Epidermal melanocyte (primary cell): ENCODE data around the gene PRSS3.
A peak's percentile ranks its signal among the peaks of the same experiment; 100 is the strongest.
"Not testable (repeated sequence)": the region's sequence is repeated elsewhere in the genome, so short reads cannot be mapped to it uniquely, and the experiment has no call there.

Source experiments
- DNase-seq: peaks from one replicate; pipeline ENCODE4 v3.0.0; 2011; ENCODE audit warnings: low spot score; ENCODE audit not compliant: insufficient read length

Gene PRSS3

DNA sequence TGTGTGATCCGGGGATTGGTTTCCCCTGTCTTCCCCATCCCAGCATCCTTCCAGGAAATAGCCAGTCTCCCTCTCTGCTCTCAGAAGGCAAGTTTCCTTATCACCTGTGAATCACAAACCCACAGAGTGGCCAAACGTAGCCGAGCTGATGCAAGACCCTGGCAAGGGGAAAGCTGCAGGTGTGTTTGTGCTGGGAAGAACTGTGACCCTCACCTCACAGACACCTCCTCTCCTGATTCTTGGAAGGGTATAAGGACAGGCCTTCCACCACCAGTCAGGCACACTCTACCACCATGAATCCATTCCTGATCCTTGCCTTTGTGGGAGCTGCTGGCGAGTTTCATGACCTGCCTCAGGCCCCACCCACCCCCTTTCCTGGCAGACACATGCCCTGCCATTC lies at the start of gene PRSS3:
PRSS3 (plus strand) TSS at position 281 of the 400 bp plus-strand sequence; CDS start at position 294, 13 bp downstream.
- DNase-seq = no peak

DNA sequence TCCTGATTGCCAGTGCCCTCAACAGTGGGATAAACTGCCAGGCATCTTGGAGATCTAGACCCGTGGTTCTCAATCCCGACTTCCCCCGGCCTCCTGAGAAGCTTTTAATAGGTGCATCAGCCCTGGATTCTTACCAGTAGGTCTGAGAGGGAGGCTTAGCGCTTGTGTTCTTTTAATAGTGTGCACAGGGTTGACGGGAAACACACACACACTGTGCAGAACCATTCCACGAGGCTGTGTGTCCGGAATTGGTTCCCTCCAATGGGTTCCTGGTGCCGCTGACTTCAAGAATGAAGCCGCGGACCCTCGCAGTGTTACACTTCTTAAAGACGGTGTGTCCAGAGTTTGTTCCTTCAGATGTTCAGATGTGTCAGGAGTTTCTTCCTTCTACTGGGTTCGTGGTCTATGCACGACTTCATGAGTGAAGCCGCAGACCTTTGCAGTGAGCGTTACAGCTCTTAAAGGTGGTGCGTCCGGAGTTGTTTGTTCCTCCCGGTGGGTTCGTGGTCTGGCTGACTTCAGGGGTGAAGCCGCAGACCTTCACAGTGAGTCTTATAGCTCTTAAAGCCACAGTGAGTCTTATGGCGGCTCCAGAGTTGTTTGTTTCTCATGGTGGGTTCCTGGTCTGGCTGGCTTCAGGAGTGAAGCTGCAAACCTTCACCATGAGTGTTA lies 46.6 kb upstream of the PRSS3 start:
- DNase-seq = no peak

DNA sequence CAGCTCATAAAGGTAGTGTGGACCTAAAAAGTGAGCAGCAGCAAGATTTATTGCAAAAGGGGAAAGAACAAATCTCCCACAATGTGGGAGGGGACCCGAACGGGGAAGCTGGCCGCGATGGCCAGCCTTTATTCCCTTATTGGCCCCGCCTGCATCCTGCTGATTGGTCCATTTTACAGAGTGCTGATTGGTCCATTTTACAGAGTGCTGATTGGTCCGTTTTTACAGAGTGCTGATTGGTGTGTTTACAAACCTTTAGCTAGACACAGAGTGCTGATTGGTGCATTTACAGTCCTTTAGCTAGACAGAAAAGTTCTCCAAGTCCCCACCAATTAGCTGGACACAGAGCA lies 46.1 kb upstream of the PRSS3 start:
- not testable (repeated sequence) for DNase-seq

DNA sequence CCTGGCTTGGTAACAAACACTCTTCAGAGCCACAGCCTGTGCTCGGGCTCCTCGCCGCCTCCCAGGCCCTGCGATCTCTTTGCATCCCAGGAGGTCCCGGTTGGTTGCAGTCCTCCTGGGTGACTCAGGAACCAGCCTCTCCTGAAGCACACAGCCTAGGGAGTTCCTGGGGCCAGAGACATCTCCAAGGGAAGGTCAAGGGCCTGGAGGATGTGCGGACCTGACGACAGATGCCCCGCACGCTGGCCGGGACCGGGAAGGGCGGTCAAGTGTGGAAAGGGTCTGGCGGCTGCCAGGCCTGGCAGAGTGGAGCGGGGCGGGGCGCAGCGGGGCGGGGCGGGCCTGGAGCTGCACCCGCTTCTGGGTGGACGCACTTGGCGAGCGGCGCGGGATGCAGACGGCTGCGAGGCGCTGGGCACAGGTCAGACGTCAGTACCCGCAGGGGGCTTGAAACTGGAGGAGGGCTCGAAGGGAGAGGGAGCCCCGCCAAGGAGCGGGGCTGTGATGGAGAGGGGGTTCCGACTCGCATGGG lies 45.0 kb upstream of the PRSS3 start:
- DNase-seq = no peak

DNA sequence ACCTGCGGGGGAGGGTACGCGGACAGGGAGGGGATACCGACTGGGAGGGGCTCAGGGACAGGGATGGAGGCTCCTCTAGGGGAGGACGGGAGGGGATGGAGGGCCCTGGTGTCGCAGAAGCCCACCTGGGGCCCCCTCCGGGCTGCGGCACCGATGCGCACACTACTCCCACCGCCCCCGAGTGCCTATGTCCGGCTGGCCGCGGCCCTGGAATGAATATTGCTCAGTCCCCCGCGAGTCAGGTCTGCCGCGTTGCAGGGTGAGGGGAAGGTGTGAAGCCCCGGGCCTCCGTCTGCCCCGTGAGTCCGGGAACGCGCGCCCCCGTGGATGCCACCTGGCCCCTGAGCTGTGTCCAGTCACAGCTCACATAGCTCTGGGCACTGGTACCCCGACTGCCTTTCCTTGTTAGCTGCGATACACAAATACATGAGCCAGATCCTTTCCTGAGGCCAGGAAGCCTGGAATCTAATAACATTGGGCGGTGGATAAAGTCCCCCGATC lies 44.5 kb upstream of the PRSS3 start:
- no peak for DNase-seq

DNA sequence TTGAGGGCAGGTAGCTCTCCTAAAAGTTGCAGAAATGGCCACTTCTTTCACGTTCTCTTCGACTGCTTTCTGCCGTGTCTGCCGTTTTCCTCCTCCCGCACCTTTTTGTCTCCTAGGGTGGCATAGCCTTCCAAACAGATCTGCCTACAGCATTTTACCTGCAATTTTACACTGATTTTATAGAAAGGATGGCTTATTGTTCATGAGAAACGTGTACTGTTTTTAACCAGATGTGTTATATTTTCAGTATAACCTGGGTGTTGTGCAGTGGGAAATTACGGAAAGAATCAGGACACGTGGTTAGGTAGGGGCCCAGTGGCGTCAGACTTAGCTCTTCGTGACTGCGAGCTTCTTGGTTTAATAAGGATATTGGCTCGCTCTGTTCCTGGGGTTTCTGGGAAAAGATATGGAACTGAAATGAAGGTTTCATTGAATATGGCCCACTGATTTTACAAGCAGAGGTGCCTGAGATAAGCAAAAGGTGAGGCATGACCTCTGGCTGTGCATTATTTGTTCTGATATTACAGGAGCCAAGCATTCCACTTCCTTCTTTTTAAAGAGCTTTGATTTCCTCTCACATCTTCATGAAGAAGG lies 43.7 kb upstream of the PRSS3 start:
- no peak for DNase-seq

DNA sequence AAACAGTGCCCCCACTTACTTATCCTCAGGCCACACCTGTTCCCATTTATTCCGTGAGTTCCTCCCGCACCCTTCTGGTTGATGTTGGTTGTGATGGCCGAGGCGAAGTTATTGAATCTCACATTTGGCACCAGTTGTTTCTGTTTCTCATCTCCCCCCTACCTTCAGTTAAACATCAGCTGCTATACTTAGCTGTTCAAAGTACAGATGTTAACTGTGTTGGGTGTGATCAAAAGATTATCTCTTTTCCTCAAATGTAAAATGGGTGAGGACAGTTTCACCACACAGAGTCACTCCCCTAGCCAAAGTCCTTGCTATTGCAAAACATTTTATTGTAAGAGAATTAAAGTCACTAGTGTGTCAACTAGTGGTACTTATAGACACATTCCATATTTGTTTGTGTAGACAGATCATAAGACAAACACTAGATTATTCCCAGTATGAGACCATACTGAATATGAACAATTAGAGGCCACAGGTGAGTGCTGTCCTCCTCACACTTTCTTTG lies 43.2 kb upstream of the PRSS3 start:
- DNase-seq = no peak

DNA sequence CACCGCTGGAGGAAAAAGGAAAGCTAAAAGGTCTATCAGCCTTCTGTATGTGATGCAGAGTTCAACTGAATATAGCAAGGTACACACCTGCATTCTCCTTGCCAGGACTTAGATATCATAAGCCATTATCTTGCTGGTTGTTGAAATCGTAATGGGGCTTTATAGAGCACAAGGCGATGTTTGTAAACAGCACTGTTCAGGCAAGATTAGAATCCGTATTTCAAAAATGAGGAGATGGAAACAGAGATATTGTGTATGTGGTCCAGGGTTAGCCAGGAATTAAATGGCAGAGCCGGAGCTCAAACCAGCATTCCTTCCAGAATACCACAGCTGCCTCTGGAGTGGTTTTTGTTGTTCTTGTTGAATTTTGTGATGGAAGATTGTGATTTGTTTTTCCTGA lies 42.6 kb upstream of the PRSS3 start:
- not testable (repeated sequence) for DNase-seq

DNA sequence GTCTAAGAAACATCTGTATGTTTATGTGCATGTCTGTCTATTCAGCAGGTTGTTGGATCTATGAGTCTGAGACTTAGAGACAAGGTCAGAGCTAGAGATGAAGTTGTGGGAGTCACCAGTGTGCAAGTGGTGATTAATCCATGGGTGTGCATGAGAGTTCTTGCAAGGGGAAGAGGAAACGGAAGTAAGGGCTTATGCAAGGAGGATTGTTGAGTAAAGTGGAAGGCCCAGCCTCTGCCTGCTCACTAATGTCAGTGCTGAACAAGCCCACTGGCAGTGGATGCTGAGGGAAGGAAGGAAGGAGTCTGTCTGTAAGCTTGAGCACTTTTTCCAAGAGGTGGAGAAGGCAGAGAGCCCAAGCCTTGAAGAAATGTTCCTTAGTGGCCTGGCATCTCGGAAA lies 35.7 kb upstream of the PRSS3 start:
- not testable (repeated sequence) for DNase-seq

DNA sequence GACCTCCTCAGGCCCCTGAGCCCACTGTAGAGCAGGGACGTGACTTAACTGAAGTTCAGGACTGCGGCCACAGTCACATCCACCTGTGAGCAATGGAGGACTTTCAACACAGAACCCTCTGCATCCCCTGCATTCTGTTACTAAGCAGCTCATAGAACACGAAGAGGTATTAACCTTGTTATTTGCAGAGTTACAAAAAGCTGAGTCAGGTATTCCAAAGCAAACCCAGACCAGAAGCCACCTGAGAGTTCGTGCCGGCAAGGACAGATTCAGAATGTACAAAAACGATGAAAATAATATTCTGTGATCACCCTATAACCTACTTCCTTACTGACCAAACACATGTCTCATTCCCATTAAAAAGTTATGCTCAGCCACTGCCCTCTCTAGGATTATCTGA lies 33.0 kb upstream of the PRSS3 start:
- no peak for DNase-seq

DNA sequence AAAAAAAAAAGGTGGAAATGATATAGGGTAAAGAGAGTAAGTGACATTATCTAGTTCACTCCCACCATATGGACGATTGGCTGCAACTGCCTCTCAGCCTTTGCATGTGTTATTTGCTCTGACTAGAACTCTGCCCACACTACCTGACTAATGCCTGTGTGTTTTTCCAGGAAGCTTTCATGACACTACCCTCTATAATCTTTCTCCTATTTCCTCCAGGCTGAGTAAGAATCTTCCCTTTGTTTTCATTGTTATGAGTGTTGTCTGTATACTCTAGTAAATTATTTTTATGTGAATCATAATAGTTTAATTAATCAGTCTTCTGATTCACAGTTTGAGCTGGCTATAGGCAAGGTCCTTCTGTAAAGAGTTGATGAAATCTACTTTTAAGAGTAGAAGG lies 31.7 kb upstream of the PRSS3 start:
- DNase-seq = not testable (repeated sequence)

DNA sequence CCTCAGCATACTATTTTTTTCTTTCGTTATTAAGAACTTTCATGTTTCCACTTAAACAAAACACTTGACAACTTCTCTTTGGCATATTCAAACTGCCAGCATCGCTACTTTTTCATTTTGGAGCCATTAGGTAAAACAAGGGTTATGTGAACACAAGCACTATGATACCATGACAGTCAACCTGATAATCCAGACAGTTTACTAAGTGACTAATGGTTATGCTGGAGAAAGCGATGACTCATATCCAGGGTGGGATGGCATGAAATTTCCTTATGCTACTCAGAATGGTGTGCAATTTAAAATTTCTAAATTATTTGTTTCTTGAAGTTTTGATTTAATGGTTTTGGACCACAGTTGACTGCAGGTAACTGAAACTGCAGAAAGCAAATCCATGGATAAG lies 29.9 kb upstream of the PRSS3 start:
- DNase-seq = no peak

DNA sequence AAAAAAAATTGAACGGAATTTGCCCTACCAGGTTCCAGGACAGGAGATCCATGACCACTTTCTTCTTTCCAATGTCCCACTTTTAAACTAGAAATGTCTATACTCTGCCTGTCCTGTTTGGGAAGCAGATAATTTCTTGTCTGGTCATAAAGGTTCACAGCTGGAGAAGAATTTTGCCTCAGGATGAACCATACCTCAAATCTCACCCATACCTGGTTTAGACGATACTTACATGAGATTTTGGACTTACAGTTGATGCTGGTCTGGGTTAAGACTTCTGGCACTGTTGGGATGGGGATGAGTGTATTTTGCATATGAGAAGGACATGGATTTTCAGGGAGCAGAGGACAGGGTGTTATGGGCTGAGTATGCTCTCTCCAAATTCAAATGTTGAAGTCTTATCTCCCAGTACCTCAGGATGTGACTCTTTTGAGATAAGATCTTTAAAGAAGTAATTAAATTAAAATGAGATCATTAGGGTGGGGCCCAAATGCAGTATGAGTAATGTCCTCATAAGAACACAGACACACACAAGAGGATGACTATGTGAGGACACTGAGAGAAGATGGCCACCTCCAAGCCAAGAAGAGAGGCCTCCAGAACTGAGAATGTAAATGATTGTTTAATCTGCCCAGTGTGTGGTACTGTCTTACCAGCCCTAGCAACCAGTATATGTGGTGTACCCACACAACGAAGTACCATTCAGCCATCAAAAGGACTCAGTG lies 25.0 kb upstream of the PRSS3 start:
- DNase-seq = not testable (repeated sequence)

DNA sequence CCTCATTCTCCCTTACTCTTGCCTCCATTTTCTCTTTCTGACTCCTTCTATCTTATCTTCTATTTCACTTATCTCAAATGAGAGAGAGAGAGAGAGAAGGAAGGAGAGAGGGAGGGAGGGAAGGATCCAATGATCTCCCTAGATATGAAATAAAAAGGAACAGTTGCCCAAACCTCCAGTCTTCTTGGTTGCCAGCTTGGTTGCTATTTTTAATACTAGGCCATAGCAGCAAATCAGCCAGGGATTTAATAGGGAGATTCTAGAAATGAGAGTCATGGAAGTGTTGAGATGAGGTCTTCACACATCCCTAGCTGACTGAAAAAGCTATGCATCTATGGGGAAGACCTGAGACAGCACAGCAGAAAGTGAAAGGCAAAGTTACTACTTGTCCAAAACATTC lies 22.2 kb upstream of the PRSS3 start:
- not testable (repeated sequence) for DNase-seq

DNA sequence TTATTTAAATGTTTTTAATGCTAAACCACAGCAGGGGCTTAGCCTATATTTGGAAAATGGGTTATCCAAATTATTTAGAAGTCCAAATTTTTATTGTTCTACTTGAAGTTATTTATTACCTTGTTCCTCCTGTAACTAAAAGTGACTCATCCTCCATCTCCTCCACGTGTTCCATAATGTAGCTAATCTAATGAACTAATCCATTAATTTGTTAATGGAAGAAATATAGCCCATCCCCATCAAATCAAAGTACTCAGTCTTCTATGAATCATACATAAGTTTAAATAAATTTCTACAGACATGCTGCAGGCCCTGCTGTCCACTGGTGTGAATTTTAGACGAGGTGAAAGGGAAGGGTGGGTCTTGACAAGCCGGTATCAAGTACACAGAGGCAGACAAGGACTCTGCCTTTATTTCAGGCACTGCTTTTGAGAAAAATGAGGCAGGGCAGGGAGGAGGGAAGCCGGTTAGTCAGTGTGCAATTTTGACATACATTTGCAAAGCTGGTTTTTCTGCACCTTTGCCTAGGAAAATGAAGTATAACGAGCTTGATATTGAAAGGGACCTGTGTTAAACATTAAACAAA lies 21.2 kb upstream of the PRSS3 start:
- DNase-seq = not testable (repeated sequence)

DNA sequence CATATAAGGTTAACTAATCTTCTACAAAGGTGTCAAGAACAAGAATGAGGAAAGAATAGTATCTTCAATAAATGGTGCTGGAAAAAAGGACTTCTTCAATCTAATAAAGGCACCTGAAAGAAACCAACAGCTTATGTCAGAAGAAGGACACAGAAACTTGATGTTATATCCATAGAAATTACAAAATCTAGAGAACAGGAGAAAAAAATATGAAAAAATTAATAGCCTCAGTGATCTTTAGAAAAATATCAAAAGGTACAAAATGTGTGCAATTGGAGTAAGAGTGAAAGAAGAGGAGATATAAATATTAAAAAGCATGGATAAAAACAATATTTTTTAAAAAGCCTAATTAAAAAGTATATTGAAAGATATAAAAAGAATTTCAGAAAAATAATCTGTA lies 18.8 kb upstream of the PRSS3 start:
- no peak for DNase-seq

DNA sequence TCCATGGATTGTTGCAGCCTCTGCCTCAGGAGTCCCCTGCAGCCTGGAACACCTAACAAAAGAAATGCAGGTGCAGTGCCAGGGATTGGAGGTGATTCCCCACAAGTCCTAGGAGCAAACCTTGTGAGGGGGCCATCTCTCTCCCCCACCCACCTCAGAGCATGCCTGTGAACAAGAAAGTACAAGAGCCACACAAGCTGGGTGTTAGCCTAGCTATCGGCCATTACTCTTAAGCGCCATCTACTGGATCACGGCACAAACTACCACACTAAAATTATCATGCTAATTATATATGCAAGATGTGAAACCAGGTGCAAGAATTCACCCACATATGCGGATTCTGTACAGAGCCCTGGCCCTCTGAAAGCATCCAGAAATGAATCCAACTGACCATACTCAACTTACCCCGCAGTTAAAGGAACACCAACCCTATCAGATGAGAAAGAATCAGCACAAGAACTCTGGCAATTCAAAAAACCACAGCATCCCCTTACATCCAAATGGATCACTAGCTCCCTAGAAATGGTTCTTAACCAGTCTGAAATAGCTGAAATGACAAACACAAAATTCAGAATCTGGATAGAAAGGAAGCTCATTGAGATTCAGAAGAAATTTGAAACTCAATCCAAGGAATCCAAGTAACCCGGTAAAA lies 16.5 kb upstream of the PRSS3 start:
- DNase-seq = peak; percentile 55

DNA sequence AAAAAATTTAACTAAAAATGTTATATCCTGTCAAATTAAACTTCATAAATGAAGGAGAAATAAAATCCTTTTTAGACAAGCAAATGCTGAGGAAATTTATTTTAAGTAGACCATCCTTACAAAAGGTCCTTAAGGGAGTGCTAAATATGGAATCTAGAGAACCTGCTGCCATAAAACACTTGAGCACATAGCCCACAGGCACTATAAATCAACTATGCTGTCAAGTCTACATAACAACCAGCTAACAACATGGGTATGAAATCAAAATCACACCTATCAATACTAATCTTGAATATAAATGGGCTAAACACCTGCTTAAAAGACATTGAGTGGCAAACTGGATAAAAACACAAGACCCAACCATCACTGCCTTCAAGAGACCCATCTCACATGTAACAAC lies 15.1 kb upstream of the PRSS3 start:
- DNase-seq = no peak

DNA sequence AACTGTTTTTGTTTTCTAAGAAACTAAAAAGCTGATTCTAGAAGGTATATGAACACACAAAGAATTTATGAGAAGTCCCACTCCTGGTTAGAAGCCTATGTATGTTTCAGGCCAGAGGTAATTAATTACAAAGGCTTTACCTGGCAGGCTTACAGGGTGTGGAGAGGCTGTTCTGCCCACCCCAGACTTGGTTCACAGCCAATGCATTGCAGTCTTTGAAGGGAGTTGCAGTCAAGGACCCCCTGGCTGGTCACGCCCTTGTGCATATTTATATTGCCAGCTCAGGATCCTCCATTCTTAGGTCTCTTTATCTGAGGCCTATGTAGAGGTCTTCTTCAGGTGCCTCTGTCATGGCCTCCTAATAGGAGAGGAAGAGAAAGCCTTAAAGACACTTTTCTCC lies 13.6 kb upstream of the PRSS3 start:
- DNase-seq = no peak

DNA sequence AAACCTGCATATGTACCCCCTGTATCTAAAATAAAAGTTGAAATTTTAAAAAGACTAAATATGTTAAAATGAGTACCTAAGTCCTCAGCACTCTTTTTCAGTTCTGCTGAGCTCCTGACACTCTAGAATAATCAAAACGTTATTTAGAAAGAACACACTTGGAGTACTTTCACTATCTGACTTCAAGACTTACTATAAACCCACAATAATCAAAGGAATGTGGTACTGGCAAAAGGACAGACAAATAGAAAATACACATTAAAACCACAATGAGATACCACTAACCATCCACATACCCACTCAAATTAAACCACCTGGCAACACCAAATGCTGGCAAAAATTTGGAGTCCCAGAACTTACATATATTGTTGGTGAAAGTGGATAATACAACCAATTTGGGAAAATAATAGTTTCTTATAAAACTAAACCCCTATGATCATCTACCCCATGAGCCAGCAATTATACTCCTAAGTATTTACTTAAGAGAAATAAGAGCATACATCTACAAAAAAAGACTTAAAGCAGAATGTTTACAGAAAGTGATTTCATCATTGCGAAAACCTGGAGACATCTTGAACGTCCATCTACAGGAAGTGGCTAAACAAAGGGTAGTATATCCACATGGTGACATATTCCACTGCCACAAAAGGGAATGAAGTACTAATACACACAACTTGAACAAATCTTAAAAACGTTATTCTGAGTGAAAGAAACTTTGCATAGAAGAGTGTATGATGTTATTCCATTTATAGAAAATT lies 12.8 kb upstream of the PRSS3 start:
- no peak for DNase-seq

DNA sequence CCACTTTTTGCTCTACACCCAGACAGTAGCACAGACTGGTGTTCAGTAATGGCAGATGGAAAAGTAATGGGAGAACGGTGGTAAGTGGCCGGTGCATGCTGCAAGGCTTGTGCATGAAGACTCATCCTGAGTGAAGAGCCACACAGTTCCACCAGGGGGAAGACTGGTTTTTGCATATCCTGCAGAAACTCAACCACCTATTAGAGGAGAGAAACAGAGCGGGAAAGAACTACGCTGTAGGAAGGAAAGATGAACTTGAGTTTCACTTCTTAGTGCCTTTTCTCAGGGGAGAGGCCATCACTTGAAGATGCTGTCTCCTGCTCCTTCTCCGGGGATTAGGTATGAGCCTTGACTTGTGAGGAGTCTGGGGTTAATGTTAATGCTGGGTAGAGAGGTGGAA lies 9.4 kb upstream of the PRSS3 start:
- no peak for DNase-seq
